ENCODE results near the gene DPM2. TPM values are rescaled to one million over a fixed set of nuclear protein-coding genes. Genes with fewer than 3 reads are reported as not detected.

The DPM2 gene
- total and polyA plus RNA-seq, 2 experiments from 2014 or later = 27.0 to 66.5 TPM

DNA sequence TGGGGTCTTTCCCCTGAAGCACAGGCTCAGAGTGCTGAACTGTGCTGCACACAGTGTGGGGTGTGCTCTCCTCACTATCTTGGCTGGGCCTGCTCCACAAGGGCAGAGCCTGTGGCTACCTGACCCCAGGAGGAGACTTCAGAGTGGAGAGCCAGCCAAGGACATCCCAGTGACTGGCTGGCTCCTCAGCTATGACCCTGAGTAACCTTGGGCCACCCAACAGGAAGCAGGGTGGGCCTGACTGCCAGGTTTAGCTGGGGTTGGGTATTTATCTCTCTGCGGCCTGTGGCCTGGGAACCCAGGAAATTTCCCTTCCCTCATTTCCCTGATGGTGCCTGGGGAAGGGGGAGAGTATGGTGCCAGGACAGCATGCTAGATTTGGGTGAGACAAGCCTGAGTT lies 45.3 kb upstream of the DPM2 start:
- no peak overlapping the region for H3K9ac ChIP-seq
- H3K4me2 ChIP-seq (ENCODE audit: unreplicated experiment) = no peak overlapping the region
- H3K36me3 ChIP-seq (ENCODE audit: low read depth) = no peaks in the 10 kb centered on the region
- 100% methylated on average over 1 of the region's 1 CpG for WGBS, 2 experiments (ENCODE audit: low coverage in 1 of 2, low lambda C conversion rate in 2 of 2, missing lambda C conversion rate in 2 of 2)
- H3K27ac ChIP-seq = no peak overlapping the region
- no peak for DNase-seq
- H3F3A ChIP-seq (ENCODE audit: insufficient read depth) = peaks cover 15% of the 10 kb centered on the region
- no peaks in the 10 kb centered on the region for H3K27me3 ChIP-seq (replicated peaks; ENCODE audit: insufficient read depth)
- H3K9me2 ChIP-seq (ENCODE audit: insufficient read depth) = no peaks in the 10 kb centered on the region
- H3K9me3 ChIP-seq (ENCODE audit: low read depth) = no peaks in the 10 kb centered on the region
- peaks cover 17% of the 10 kb centered on the region for H3K4me1 ChIP-seq (ENCODE audit: insufficient read depth)
- H3K4me3 ChIP-seq = no peak overlapping the region
- peaks cover 23% of the 10 kb centered on the region for H3K79me2 ChIP-seq (ENCODE audit: insufficient read depth)
- TF ChIP-seq EZH2 (IDR thresholded peaks at IDR 0.05; ENCODE audit: insufficient read depth, poor library complexity, severe bottlenecking) (no peak), EZH2phosphoT487 (IDR thresholded peaks at IDR 0.05; ENCODE audit: insufficient read depth, low read depth) (no peak)
- H2AFZ ChIP-seq = no peak overlapping the region
- H4K20me1 ChIP-seq (ENCODE audit: insufficient read depth) = no peaks in the 10 kb centered on the region
- in situ Hi-C loops (cut with MboI) = no loop called here

DNA sequence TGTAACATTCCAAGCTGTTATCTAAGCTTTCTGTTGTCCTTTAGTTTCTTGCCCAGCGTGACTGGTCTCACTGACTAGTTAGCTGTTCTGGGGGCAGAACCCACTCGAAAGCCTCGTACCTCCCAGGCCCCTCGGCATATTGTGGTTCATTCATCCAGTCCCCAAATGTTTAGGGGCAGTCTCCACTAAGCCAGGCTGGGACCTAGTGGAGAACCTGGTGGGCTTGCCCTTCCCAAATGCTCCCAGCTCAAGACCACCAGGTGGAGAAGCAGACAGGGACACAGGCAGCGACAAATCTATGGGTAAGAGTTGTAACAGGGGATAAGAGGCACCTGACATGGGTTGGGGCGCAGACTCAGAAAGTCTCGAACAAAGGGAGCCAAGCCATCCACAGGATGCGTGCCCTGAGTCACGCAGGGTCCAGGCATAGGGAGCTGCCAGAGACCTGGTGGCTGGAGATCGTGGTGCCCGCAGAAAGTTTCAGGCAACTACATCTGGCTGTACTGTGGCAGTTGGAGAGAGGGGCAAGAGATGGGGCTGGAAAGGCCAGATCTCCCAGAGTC lies 44.0 kb upstream of the DPM2 start:
- Histone ChIP-seq H3K27ac (peak overlapping the region; percentile 92), H3K36me3 (ENCODE audit: low read depth) (no peaks in the 10 kb centered on the region), H3F3A (ENCODE audit: insufficient read depth) (peaks cover 13% of the 10 kb centered on the region), H3K27me3 (replicated peaks; ENCODE audit: insufficient read depth) (no peaks in the 10 kb centered on the region), H3K79me2 (ENCODE audit: insufficient read depth) (peaks cover 35% of the 10 kb centered on the region), H3K4me1 (ENCODE audit: insufficient read depth) (peaks cover 26% of the 10 kb centered on the region), H2AFZ (peak overlapping the region; percentile 97), H3K4me3 (peak overlapping the region; percentile 80), H3K4me2 (ENCODE audit: unreplicated experiment) (peak overlapping the region; percentile 84), H4K20me1 (ENCODE audit: insufficient read depth) (no peaks in the 10 kb centered on the region), H3K9me3 (ENCODE audit: low read depth) (no peaks in the 10 kb centered on the region), H3K9ac (peak overlapping the region; percentile 90), H3K9me2 (ENCODE audit: insufficient read depth) (no peaks in the 10 kb centered on the region)
- no peak for TF ChIP-seq EZH2phosphoT487 (IDR thresholded peaks at IDR 0.05; ENCODE audit: insufficient read depth, low read depth)
- TF ChIP-seq EZH2 (IDR thresholded peaks at IDR 0.05; ENCODE audit: insufficient read depth, poor library complexity, severe bottlenecking) = no peak
- WGBS, 2 experiments (ENCODE audit: low coverage in 1 of 2, low lambda C conversion rate in 2 of 2, missing lambda C conversion rate in 2 of 2) = 58% methylated on average over 11 of the region's 11 CpGs
- in situ Hi-C loops (cut with MboI) = no loop called here
- no peak for DNase-seq

DNA sequence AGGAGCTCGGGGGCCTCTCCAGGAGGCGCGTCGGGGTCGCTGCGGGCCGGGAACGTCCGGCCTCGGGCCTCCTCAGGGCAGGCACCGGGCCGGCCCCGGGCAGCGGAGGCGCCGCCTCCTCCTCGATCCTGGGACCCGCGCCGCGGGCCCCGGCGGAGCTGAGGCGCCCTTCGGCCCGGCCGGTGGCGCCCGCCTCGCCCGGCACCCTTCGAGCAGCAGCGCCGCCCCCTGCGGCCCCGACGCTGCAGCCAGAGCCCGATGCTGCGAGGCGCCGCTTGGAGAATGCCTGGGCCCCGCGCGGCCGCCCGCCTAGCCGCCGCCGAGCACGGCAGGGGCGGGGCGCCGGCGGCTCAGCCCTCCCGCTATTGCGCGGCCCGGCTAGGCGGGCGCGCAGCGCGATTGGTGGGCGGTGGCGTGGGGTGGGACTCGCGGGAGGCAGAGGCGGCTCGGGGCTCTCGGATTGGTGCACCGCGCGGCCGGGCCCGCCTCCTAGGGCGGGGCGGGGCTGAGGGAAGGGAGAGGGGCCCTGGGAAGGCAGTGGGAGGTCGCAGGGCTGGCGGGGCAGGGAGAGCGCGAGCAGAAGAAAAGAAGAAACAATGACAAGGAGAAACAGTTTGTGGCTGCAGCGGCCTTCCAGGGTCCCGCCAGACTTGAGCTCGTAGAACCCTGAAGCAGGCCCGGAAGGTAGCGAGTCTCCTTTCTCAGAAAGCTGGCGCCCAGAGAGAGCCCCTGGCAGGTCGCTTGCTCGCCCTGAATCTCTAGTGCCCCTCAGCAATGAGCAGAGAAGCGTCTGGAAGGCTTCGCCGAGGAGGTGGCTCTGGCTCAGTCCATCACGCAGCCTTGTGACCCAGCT lies 43.3 kb upstream of the DPM2 start, which contains the start of gene EEIG1:
Gene EEIG1 (minus strand): TSS at position 284 of the 853 bp plus-strand sequence. CDS start 852 bp downstream, outside the sequence.
- H4K20me1 ChIP-seq (ENCODE audit: insufficient read depth) = no peaks in the 10 kb centered on the region
- H3K36me3 ChIP-seq (ENCODE audit: low read depth) = no peaks in the 10 kb centered on the region
- H3K27ac ChIP-seq = peak within 1 kb of the TSS; percentile 92

DNA sequence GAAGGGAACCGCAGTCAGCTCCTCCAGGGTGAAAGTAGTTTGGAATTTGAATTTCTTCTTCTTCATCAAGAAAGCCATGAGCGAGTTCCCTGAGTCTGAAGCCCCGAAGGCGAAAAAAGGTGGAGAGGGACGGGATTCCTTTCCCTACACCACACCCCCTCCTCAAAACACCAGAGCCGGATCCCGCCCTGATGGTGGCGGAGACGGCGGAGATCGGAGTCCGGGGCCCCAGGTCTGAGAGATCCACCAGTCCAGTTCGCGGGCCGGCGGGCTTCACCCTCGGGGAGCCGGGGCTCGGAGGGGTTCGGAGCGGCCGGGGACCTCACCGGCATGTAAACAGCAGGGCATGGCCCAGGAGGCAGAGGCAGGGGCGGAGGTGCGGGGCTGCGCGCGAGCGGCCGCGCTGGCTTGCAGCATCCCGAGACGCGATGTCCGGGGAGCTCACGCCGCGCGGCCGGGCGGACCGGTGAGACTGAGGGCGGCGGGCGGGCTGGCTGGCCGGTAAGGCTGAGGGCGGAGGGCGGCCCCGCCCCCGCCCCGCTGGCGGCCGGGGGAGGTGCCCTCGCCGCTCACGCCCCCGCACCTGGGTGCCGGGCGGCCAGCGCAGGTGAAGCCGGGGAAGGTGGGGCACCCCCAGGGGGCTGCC lies 42.5 kb upstream of the DPM2 start:
- H4K20me1 ChIP-seq (ENCODE audit: insufficient read depth) = no peaks in the 10 kb centered on the region
- H3K4me3 ChIP-seq = peak overlapping the region; percentile 80
- H3K9me2 ChIP-seq (ENCODE audit: insufficient read depth) = no peaks in the 10 kb centered on the region
- H3F3A ChIP-seq (ENCODE audit: insufficient read depth) = peaks cover 13% of the 10 kb centered on the region
- no peaks in the 10 kb centered on the region for H3K36me3 ChIP-seq (ENCODE audit: low read depth)
- H3K4me2 ChIP-seq (ENCODE audit: unreplicated experiment) = peak overlapping the region; percentile 84
- no peak for TF ChIP-seq EZH2 (IDR thresholded peaks at IDR 0.05; ENCODE audit: insufficient read depth, poor library complexity, severe bottlenecking)
- no peak for TF ChIP-seq EZH2phosphoT487 (IDR thresholded peaks at IDR 0.05; ENCODE audit: insufficient read depth, low read depth)
- WGBS, 2 experiments (ENCODE audit: low coverage in 1 of 2, low lambda C conversion rate in 2 of 2, missing lambda C conversion rate in 2 of 2) = 1% methylated on average over 27 to 45 of the region's 61 CpGs
- peak; percentile 64 for DNase-seq
- peak overlapping the region; percentile 75 for H3K27ac ChIP-seq
- peak overlapping the region; percentile 89 for H3K9ac ChIP-seq
- H3K9me3 ChIP-seq (ENCODE audit: low read depth) = no peaks in the 10 kb centered on the region
- peak overlapping the region; percentile 15; the same call in 1 of the 2 replicates for H2AFZ ChIP-seq
- H3K4me1 ChIP-seq (ENCODE audit: insufficient read depth) = peaks cover 34% of the 10 kb centered on the region
- in situ Hi-C loops (cut with MboI) = no loop called here
- H3K27me3 ChIP-seq (replicated peaks; ENCODE audit: insufficient read depth) = no peaks in the 10 kb centered on the region
- H3K79me2 ChIP-seq (ENCODE audit: insufficient read depth) = peaks cover 49% of the 10 kb centered on the region

More for the DNA sequence above, 43.3 kb upstream of the DPM2 start, which contains the start of gene EEIG1:
- Histone ChIP-seq H3K4me1 (ENCODE audit: insufficient read depth) (peaks cover 26% of the 10 kb centered on the region), H3K79me2 (ENCODE audit: insufficient read depth) (peaks cover 42% of the 10 kb centered on the region), H3F3A (ENCODE audit: insufficient read depth) (peaks cover 13% of the 10 kb centered on the region), H3K4me2 (ENCODE audit: unreplicated experiment) (peak within 1 kb of the TSS; percentile 84), H3K9me2 (ENCODE audit: insufficient read depth) (no peaks in the 10 kb centered on the region), H3K9me3 (ENCODE audit: low read depth) (no peaks in the 10 kb centered on the region), H3K9ac (peak within 1 kb of the TSS; percentile 90), H2AFZ (peak within 1 kb of the TSS; percentile 97), H3K4me3 (peak within 1 kb of the TSS; percentile 80), H3K27me3 (replicated peaks; ENCODE audit: insufficient read depth) (no peaks in the 10 kb centered on the region)
- TF ChIP-seq EZH2 (IDR thresholded peaks at IDR 0.05; ENCODE audit: insufficient read depth, poor library complexity, severe bottlenecking) (no peak), EZH2phosphoT487 (IDR thresholded peaks at IDR 0.05; ENCODE audit: insufficient read depth, low read depth) (no peak)
- DNase-seq = peak; percentile 98
- WGBS, 2 experiments (ENCODE audit: low coverage in 1 of 2, low lambda C conversion rate in 2 of 2, missing lambda C conversion rate in 2 of 2) = 0 to 1% methylated on average over 38 to 69 of the region's 93 CpGs
- in situ Hi-C loops (cut with MboI) = no loop called here
